HG03342 (cell line): ENCODE measurements around the gene TMEM239.
"Not testable (repeated sequence)": the region's sequence is repeated elsewhere in the genome, so short reads cannot be mapped to it uniquely, and the experiment has no call there.

Experiments used
- ATAC-seq: cut with Tn5 transposase; IDR thresholded peaks from one replicate; pipeline ENCODE4 v1.9.1; 2021; ENCODE audit warnings: mild to moderate bottlenecking, moderate library complexity; ENCODE audit not compliant: unreplicated experiment

TMEM239 gene

GRCh38 chr20:2799688-2800520 is 16.3 kb upstream of the TMEM239 start:
- no peak for ATAC-seq

- peak; percentile 75 for ATAC-seq
Observed at GRCh38 chr20:2800521-2801285, 15.5 kb upstream of the TMEM239 start, which contains the start of gene CPXM1. TSS of gene CPXM1 (minus strand) at chr20:2800627. CDS start at chr20:2800572, 55 bp downstream.

- ATAC-seq: peak; percentile 18
Observed at GRCh38 chr20:2801286-2801728, 14.9 kb upstream of the TMEM239 start.

GRCh38 chr20:2804041-2804828 is 11.9 kb upstream of the TMEM239 start:
- no peak for ATAC-seq

- ATAC-seq: no peak
Observed at GRCh38 chr20:2804852-2805688, 11.1 kb upstream of the TMEM239 start.

- no peak for ATAC-seq
Observed at GRCh38 chr20:2805689-2806350, 10.3 kb upstream of the TMEM239 start.

GRCh38 chr20:2806351-2806701 is 9.8 kb upstream of the TMEM239 start:
- ATAC-seq: no peak

GRCh38 chr20:2807019-2807418 is 9.1 kb upstream of the TMEM239 start:
- no peak for ATAC-seq

GRCh38 chr20:2807929-2808328 is 8.2 kb upstream of the TMEM239 start:
- ATAC-seq: not testable (repeated sequence)

- ATAC-seq: no peak
Observed at GRCh38 chr20:2809690-2810089, 6.5 kb upstream of the TMEM239 start.

GRCh38 chr20:2812189-2812588 is 4.0 kb upstream of the TMEM239 start:
- no peak for ATAC-seq

- ATAC-seq: no peak
Observed at GRCh38 chr20:2814076-2814475, 2.1 kb upstream of the TMEM239 start.

- no peak for ATAC-seq
Observed at GRCh38 chr20:2814587-2815051, 1.5 kb upstream of the TMEM239 start, which contains the start of gene C20orf141. TSS of gene C20orf141 (plus strand) at chr20:2814987. CDS start at chr20:2815185, 198 bp downstream.

- no peak for ATAC-seq
Observed at GRCh38 chr20:2815242-2815900, 793 bp upstream of the TMEM239 start.

GRCh38 chr20:2816583-2817340 is 598 bp downstream of the TMEM239 start:
- ATAC-seq: no peak

GRCh38 chr20:2817341-2817726 is 1.2 kb downstream of the TMEM239 start:
- no peak for ATAC-seq

GRCh38 chr20:2817891-2818595 is 1.9 kb downstream of the TMEM239 start:
- no peak for ATAC-seq
